ACC112 (cell line): ENCODE results near the gene VSNL1.
"Not testable (repeated sequence)": the region's sequence is repeated elsewhere in the genome, so short reads cannot be mapped to it uniquely, and the experiment has no call there.

Experiments
- H2AFZ ChIP-seq: fragments of 200-600 bp; sonication (generic); one replicate; pipeline ENCODE4 v1.6.0; 2017; ENCODE audit warnings: antibody characterized with exemption, low read length; ENCODE audit not compliant: unreplicated experiment
- H3K27ac ChIP-seq: fragments of 200-600 bp; sonication (generic); 2 replicates; pipeline ENCODE4 v1.5.1; 2014; ENCODE audit warnings: low read depth, mild to moderate bottlenecking, antibody characterized with exemption, low read length, moderate library complexity
- H3K27me3 ChIP-seq: fragments of 200-600 bp; sonication (generic); 2 replicates; pipeline ENCODE4 v1.6.1; 2014; ENCODE audit warnings: mild to moderate bottlenecking, antibody characterized with exemption, low read length, moderate library complexity, mixed read lengths; ENCODE audit not compliant: insufficient read depth
- H3K36me3 ChIP-seq: fragments of 200-600 bp; sonication (generic); 2 replicates; pipeline ENCODE4 v1.6.1; 2016; ENCODE audit warnings: mild to moderate bottlenecking, antibody characterized with exemption, low read length, moderate library complexity, mixed read lengths; ENCODE audit not compliant: insufficient read depth
- H3K4me1 ChIP-seq: fragments of 200-600 bp; sonication (generic); one replicate; pipeline ENCODE4 v1.6.1; 2016; ENCODE audit warnings: low read length, mixed read lengths; ENCODE audit not compliant: insufficient read depth, unreplicated experiment, control insufficient read depth
- H3K4me3 ChIP-seq: fragments of 200-600 bp; sonication (generic); 2 replicates; pipeline ENCODE4 v1.5.1; 2014; ENCODE audit warnings: mild to moderate bottlenecking, low read depth, low read length
- H3K79me2 ChIP-seq: fragments of 200-600 bp; sonication (generic); one replicate; pipeline ENCODE4 v1.6.0; 2016; ENCODE audit warnings: low read length; ENCODE audit not compliant: control insufficient read depth, unreplicated experiment, insufficient read depth

The VSNL1 gene

DNA sequence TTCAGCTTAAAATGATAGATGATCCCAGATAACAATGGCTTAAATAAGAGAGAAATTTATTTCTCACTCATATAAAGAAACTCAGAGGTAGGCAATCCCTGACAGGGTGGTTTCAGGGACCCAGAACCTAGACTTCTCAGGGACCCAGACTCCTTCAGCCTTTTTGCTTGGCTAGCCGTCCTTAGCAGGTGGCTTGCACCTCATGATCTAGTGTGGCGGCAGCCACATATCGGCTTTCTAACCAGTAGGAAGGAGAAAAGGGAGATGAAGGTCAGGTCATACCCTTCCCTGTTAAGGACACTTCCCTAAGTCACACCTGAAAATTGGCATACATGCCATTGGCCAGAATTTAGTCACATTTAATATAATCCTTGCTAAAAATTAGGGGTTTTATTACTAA lies 18.4 kb downstream of the VSNL1 start:
- no peaks in the 10 kb centered on the region for H3K36me3 ChIP-seq
- H3K4me1 ChIP-seq = no peaks in the 10 kb centered on the region
- H2AFZ ChIP-seq = no peak overlapping the region
- H3K27ac ChIP-seq = no peak overlapping the region
- no peak overlapping the region for H3K4me3 ChIP-seq
- no peaks in the 10 kb centered on the region for H3K79me2 ChIP-seq
- peaks cover 15% of the 10 kb centered on the region for H3K27me3 ChIP-seq

DNA sequence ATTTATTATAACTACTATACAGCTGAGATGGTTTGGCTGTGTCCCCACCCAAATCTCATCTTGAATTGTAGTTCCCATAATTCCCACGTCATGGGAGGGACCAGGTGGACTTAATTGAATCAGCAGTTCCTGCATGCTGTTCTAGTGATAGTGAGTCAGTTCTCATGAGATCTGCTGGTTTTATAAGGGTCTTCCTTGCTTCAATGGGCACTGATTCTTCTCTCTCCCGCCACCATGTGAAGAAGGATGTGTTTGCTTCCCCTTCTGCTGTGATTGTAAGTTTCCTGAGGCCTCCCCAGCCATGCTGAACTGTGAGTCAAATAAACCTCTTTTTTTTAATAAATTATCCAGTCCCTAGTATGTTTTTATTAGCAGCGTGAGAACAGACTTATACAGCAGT lies 25.2 kb downstream of the VSNL1 start:
- not testable (repeated sequence) for H3K4me1 ChIP-seq, H3K27me3 ChIP-seq, H3K36me3 ChIP-seq, H3K4me3 ChIP-seq, H3K27ac ChIP-seq, H2AFZ ChIP-seq, H3K79me2 ChIP-seq

DNA sequence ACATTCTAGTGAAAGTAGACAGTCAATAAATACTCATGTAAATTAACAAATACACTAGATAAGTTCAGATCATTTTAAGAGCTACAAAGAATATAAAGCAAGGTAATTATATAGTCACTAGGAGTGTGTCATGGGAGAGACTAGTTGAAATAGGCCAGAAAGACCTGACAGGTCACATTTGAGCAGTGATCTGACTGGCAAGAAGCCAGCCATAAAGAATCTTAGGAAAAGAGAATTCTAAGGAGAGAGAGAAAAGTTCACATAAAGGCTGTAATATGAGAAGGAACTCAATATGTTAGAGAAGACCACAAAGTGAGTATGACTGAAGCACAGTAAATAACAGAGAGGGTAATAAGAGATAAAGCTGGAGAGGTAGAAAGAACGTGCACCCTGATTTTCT lies 31.2 kb downstream of the VSNL1 start:
- Histone ChIP-seq H3K36me3 (no peaks in the 10 kb centered on the region), H3K4me1 (no peaks in the 10 kb centered on the region), H2AFZ (no peak overlapping the region), H3K27ac (no peak overlapping the region), H3K79me2 (no peaks in the 10 kb centered on the region), H3K27me3 (no peaks in the 10 kb centered on the region), H3K4me3 (no peak overlapping the region)

DNA sequence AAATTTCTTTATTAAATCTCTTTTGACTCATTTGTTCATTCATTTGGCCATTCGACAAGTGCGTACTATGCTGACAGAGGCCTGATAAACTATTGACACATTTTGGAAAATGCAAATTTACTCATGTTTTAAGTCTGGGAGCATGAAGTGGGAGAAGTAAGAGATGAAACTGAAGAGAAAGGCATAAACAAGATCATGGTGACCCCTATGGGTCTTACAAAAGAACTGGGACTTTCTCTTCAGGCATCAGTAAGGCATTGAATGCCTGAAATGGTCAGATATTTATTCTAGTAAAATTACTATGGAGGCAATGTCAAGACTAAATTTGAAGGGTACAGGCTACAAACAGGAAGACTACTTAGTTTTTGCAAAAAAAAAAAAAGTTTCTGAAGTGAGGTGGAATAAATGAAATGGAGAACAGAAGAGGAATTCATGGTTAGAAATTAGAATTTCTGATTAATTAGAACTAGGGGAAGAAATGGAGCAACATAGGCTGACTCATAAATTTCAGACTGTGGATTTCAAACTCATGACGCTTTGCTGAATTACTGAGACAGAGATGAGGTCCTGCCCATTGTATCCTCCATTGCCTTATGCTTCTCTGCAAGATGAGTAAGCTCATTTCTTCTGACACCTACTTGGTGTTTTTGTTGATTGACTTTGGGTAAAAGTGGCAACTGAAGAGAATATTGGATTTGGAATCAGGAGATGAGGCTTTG lies 32.7 kb downstream of the VSNL1 start:
- Histone ChIP-seq H3K4me3 (no peak overlapping the region), H3K27me3 (no peaks in the 10 kb centered on the region)

DNA sequence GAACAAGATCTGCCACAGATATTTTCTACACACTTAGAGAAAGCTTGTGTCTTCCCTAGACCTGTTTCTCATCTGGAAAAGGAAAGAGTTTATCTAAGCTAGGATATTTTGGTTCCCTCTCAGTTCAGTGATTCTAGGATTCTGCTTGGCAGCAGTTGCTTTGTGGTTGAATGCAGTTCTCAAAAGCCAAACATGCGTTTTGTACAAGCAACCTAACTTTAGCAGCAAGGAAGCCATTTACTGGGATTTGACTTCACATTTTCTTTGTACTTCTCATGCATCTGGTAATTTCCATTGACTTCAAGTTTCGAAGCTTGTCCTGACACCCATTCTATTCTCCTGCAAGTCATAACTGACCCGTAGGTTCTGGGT lies 33.3 kb downstream of the VSNL1 start:
- Histone ChIP-seq H3K27me3 (no peaks in the 10 kb centered on the region), H3K79me2 (no peaks in the 10 kb centered on the region)

More for the DNA sequence above, 32.7 kb downstream of the VSNL1 start:
- Histone ChIP-seq H3K4me1 (no peaks in the 10 kb centered on the region), H3K36me3 (no peaks in the 10 kb centered on the region), H3K79me2 (no peaks in the 10 kb centered on the region), H2AFZ (no peak overlapping the region), H3K27ac (no peak overlapping the region)

DNA sequence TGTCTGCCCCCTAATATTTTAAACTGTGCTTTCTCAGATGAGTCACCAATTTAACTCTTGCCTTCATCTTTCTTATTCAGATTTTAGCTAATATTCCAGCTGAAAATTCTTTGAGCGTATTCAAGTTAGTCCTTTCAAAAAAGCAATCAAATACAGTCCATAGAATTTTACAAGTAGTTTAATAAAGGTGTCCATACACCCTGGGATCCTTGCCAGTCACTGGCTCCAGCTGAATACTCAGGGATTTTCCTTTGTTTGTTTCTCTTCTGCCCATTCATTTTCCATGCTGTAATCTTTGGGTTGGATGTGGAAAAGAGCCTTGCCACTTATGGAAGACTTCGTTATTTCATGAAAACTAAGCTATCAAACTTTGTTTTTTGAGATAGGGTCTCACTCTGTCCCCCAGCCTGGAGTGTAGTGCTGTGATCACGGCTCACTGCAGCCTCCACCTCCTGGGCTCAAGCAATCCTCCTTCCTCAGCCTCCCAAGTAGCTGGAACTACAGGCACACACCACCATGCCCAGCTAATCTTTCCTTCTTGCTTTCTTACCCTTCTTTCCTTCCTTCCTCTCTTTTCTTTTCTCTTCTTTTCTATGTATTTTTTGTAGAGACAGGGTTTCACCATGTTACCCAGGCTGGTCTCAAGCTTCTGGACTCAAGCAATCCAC lies 34.0 kb downstream of the VSNL1 start:
- no peaks in the 10 kb centered on the region for H3K79me2 ChIP-seq
- H3K4me1 ChIP-seq = no peaks in the 10 kb centered on the region
- H3K27me3 ChIP-seq = no peaks in the 10 kb centered on the region
- H3K4me3 ChIP-seq = no peak overlapping the region
- no peak overlapping the region for H3K27ac ChIP-seq
- H3K36me3 ChIP-seq = no peaks in the 10 kb centered on the region
- H2AFZ ChIP-seq = no peak overlapping the region

More for the DNA sequence above, 33.3 kb downstream of the VSNL1 start:
- Histone ChIP-seq H3K4me3 (no peak overlapping the region), H3K36me3 (no peaks in the 10 kb centered on the region), H2AFZ (no peak overlapping the region), H3K4me1 (no peaks in the 10 kb centered on the region), H3K27ac (no peak overlapping the region)

DNA sequence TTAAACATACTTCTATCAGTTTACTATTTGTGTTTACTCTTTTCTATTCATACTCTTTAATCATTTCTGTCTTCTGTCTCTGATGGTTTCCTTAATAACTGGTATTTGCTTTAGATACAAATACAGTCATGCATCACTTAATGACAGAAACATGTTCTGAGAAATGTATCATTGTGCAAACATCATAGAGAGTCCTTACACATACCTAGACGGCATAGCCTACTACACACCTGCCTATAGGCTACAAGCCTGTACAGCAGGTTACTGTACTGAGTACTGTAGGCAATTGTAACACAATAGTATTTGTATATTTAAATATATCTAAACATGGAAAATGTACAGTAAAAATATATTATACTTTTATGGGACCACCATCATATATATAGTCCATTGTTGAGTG lies 36.3 kb downstream of the VSNL1 start:
- no peaks in the 10 kb centered on the region for H3K79me2 ChIP-seq
- H3K27me3 ChIP-seq = no peaks in the 10 kb centered on the region
- no peaks in the 10 kb centered on the region for H3K4me1 ChIP-seq
- no peak overlapping the region for H3K4me3 ChIP-seq
- no peak overlapping the region for H2AFZ ChIP-seq
- H3K27ac ChIP-seq = no peak overlapping the region
- no peaks in the 10 kb centered on the region for H3K36me3 ChIP-seq

DNA sequence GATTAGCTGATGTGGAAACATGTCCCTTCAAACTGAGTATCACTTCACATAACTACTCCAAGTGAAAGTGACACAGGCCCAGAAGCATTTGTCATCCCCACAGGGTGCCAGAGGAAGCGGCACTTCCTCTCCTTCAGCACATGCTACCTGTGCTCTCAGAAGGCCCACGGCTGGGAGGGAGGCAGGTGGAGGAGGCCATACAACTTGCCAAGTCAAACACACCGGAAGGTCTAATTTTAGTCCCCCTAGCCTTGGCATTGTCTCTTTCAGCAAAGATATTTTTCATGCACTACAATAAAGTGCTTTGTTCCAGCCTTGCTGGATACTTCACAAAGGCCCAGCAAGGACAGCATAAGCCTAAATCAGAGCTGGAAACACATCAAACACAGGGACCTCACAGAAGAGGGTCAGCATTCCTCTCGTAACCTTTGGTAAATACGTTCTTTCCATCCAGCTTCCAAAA lies 38.0 kb downstream of the VSNL1 start:
- Histone ChIP-seq H3K27ac (no peak overlapping the region), H3K36me3 (no peaks in the 10 kb centered on the region), H3K4me3 (no peak overlapping the region), H3K27me3 (no peaks in the 10 kb centered on the region), H3K79me2 (no peaks in the 10 kb centered on the region), H3K4me1 (no peaks in the 10 kb centered on the region), H2AFZ (no peak overlapping the region)

DNA sequence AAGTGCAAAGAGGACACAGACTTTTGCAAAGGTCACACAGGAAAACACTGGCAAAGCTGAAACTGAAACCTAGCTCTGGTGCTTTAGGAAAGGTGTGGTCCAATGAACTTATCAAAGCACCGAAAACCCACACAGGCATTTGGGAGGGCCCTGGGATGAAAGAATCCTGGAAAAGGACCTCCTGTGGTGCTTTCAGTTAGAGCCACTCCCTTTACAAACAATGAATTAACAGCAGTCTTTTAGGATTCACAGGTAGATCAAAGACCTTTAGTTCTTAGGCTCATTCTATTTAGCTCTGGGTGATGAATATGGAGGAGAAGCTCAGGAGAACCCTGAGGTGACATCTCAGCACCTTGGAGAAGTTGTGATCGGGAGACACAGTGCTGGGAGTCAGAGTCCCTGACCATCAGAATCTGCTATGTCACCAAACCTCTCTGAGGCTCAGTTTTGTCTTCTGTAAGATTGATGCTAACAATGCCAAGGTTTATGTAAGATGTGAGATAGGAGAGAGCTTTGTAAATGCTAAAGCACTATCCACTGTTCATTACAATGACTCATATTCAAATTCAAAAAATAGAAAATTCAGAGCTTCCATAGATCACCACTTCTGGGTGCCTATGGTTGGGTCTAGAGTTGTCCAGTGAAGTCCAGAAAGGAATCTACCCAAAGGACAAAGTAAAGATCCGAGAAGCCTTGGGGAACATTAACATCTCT lies 39.3 kb downstream of the VSNL1 start:
- no peaks in the 10 kb centered on the region for H3K36me3 ChIP-seq
- no peak overlapping the region for H3K4me3 ChIP-seq
- no peaks in the 10 kb centered on the region for H3K4me1 ChIP-seq
- H3K79me2 ChIP-seq = no peaks in the 10 kb centered on the region
- no peak overlapping the region for H3K27ac ChIP-seq
- no peak overlapping the region for H2AFZ ChIP-seq
- H3K27me3 ChIP-seq = no peaks in the 10 kb centered on the region

DNA sequence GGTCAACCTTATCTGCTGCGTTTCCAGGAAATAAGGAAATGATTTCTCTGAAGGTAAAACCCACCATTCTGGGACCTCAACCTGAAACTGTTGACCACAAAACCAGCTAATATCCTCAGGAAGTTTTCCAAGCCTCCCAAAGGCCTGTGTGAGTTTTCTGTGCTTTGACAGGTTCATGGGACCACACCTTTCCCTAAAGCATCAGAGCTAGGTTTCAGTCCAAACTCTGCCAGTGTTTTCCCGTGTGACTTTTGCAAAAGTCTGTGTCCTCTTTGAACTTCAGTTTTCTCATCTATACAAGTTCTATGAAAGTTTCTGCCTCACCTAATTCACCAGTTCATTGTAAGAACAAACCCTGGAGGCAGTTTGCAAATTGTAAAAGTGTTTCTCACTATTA lies 39.8 kb downstream of the VSNL1 start:
- H2AFZ ChIP-seq = no peak overlapping the region
- H3K4me3 ChIP-seq = no peak overlapping the region
- no peaks in the 10 kb centered on the region for H3K36me3 ChIP-seq
- H3K27ac ChIP-seq = no peak overlapping the region
- H3K79me2 ChIP-seq = no peaks in the 10 kb centered on the region
- H3K27me3 ChIP-seq = no peaks in the 10 kb centered on the region
- H3K4me1 ChIP-seq = no peaks in the 10 kb centered on the region

DNA sequence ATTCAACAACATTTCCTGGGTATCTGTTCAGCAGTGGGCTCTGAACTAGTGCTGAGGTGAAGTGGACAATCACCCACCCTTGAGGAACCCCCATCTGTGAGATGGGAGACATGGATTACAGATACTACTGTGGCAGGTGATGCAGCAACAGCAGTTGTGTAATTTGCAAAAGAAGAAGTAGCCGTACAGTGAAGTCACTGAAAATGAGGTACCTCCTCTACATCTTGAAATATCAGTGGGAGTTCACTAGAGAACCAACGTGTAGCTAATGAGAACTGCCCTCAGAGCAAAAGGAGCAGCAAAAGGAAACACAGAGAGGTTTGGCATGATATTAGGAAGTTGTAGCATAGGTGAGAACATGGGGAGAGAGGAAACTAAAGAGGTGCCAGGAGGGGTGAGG lies 41.3 kb downstream of the VSNL1 start:
- H3K27ac ChIP-seq = no peak overlapping the region
- H2AFZ ChIP-seq = no peak overlapping the region
- H3K36me3 ChIP-seq = no peaks in the 10 kb centered on the region
- H3K4me1 ChIP-seq = no peaks in the 10 kb centered on the region
- no peaks in the 10 kb centered on the region for H3K27me3 ChIP-seq
- no peaks in the 10 kb centered on the region for H3K79me2 ChIP-seq
- no peak overlapping the region for H3K4me3 ChIP-seq
